Mesothelial cell of epicardium (in vitro differentiated cells): ENCODE results near the gene STARD13. TPM values are rescaled to one million over a fixed set of nuclear protein-coding genes. Genes with fewer than 3 reads are reported as not detected.

Experiments used
- DNase-seq, 2 experiments: peaks; one replicate each; pipeline ENCODE4 v3.0.0; 2021; ENCODE audit warnings: low spot score in 2 of 2; ENCODE audit not compliant: unreplicated experiment in 2 of 2
- H3K27ac Mint-ChIP-seq: 2 replicates; pipeline ENCODE4 v1.8.0; 2021; ENCODE audit warnings: mixed read lengths
- H3K27me3 Mint-ChIP-seq: 2 replicates; pipeline ENCODE4 v1.8.0; 2021; ENCODE audit warnings: low read depth, mixed read lengths
- H3K36me3 Mint-ChIP-seq: 2 replicates; pipeline ENCODE4 v1.8.0; 2021; ENCODE audit warnings: mixed read lengths
- H3K4me1 Mint-ChIP-seq: 2 replicates; pipeline ENCODE4 v1.8.0; 2021; ENCODE audit warnings: mixed read lengths
- H3K4me3 Mint-ChIP-seq: 2 replicates; pipeline ENCODE4 v1.8.0; 2021; ENCODE audit warnings: mild to moderate bottlenecking, moderate library complexity, mixed read lengths
- H3K9me3 Mint-ChIP-seq: 2 replicates; pipeline ENCODE4 v1.8.0; 2021; ENCODE audit warnings: mixed read lengths
- total RNA-seq: library from RNA; stranded (reverse); gene quantifications from 3 replicates; pipeline ENCODE4 v1.2.1, GENCODE V29; 2021
- TF ChIP-seq, protein P1 (sequence below): fragments of 200-600 bp; sonication (generic); IDR thresholded peaks from one replicate; pipeline ENCODE4 v1.5.0; 2021; ENCODE audit warnings: antibody characterized with exemption; ENCODE audit not compliant: unreplicated experiment

STARD13 gene
- total RNA-seq, 1 donor from 2014 or later = 23.0 TPM

DNA sequence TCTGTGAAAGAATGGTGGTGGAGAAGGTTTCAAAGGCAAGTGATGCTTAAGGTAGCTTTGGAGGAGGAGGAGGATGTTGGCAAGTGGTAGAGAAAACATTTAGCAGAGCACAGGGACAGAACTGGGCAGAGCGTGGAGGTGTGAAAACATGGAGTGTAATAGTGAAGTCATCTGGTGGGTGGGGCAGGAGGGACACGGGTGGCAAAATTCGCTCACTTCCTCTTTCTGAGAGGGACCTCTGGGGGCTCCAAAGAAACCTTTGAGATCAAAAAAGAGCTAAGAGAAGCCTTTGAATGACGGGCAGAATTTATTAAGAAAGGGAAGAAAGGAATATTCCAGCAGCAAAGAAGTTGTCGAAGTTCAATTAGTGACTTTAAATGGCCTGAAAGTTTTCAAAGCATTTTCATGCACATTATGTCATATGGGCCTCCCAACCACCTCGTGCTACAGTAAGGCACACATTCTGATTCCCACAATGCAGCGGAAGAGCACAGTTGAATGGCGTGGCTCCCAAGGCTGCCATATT, 82.8 kb downstream of the STARD13 start:
- no peak for DNase-seq
- H3K36me3 Mint-ChIP-seq = no peaks in the 10 kb centered on the region
- H3K9me3 Mint-ChIP-seq = no peaks in the 10 kb centered on the region
- TF ChIP-seq, protein P1, sequence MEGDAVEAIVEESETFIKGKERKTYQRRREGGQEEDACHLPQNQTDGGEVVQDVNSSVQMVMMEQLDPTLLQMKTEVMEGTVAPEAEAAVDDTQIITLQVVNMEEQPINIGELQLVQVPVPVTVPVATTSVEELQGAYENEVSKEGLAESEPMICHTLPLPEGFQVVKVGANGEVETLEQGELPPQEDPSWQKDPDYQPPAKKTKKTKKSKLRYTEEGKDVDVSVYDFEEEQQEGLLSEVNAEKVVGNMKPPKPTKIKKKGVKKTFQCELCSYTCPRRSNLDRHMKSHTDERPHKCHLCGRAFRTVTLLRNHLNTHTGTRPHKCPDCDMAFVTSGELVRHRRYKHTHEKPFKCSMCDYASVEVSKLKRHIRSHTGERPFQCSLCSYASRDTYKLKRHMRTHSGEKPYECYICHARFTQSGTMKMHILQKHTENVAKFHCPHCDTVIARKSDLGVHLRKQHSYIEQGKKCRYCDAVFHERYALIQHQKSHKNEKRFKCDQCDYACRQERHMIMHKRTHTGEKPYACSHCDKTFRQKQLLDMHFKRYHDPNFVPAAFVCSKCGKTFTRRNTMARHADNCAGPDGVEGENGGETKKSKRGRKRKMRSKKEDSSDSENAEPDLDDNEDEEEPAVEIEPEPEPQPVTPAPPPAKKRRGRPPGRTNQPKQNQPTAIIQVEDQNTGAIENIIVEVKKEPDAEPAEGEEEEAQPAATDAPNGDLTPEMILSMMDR = no peak
- H3K27ac Mint-ChIP-seq = no peak overlapping the region
- no peaks in the 10 kb centered on the region for H3K27me3 Mint-ChIP-seq
- H3K4me1 Mint-ChIP-seq = peaks cover 33% of the 10 kb centered on the region
- H3K4me3 Mint-ChIP-seq = no peak overlapping the region

DNA sequence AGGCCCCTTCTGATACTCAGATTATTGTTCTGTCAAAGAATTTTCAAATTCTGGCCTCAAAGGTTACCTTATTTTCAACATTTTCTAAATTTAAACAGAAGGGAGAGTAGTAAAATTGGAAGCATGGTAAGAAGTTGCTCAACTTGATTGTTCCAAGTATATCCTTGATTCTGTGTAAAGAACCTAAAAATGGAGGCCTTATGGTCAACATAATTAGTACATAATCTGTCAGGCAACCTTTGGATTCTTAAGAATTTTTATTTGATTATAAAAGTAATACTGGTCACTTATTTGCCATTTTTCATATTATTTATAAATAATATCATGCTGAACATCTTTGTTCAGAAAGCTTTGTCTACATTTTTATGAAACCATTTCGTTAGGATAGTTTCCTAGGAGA, 83.9 kb downstream of the STARD13 start:
- H3K4me3 Mint-ChIP-seq = no peak overlapping the region
- no peak for DNase-seq
- no peaks in the 10 kb centered on the region for H3K9me3 Mint-ChIP-seq
- no peak overlapping the region for H3K27ac Mint-ChIP-seq
- no peaks in the 10 kb centered on the region for H3K36me3 Mint-ChIP-seq
- no peaks in the 10 kb centered on the region for H3K27me3 Mint-ChIP-seq
- H3K4me1 Mint-ChIP-seq = peaks cover 28% of the 10 kb centered on the region
- TF ChIP-seq, protein P1 = no peak

DNA sequence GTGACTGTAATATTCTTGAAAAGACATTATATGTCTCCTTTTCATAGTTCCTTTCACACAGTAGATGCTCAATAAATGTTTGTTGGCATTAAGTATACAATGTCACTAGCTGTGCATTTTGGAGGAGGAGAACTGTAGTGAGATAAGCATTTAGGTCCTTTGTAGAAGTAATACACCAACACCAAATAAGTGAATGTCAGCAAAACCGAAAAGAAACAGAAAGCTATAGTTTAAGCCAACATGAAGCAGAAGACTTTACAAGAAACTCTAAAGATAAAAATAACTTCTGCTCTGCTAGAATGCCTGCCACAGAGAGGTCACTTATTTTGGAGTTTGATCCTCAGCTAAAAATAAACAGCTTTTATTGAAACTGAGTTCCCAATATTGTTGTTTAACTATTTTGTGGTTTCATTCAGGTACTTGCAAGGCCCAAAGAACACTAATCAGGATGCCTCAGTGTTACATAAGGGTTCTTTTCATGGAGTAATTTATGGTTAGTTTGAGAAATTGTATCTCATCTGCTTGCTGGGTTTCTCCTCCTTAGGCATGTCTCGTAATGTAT, 86.2 kb downstream of the STARD13 start:
- Mint-ChIP-seq H3K9me3 (no peaks in the 10 kb centered on the region), H3K4me3 (no peak overlapping the region), H3K27me3 (no peaks in the 10 kb centered on the region), H3K4me1 (peaks cover 26% of the 10 kb centered on the region), H3K27ac (no peak overlapping the region), H3K36me3 (no peaks in the 10 kb centered on the region)
- DNase-seq = no peak
- TF ChIP-seq, protein P1 = no peak

DNA sequence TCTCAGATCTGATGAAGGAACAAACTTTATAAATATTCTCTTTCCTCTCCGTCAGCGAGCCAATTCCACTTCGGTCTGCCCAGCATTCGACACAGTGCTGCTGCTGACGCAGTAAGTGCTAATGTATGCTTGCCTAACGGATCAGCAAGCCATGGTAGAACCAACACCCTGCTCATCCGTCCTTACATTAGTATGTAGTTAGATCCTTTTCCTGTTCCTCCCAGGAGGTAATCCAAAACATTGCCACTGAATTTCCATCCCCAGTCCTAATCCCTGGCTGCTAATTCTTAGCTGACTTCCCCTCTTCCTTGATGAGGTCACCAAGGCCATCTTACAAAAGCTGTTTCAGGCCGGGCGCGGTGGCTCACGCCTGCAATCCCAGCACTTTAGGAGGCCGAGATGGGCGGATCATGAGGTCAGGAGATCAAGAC, 88.0 kb downstream of the STARD13 start:
- no peak overlapping the region for H3K4me3 Mint-ChIP-seq
- H3K4me1 Mint-ChIP-seq = peaks cover 32% of the 10 kb centered on the region
- H3K9me3 Mint-ChIP-seq = no peaks in the 10 kb centered on the region
- TF ChIP-seq, protein P1 = no peak
- H3K36me3 Mint-ChIP-seq = no peaks in the 10 kb centered on the region
- H3K27ac Mint-ChIP-seq = no peak overlapping the region
- DNase-seq = no peak
- no peaks in the 10 kb centered on the region for H3K27me3 Mint-ChIP-seq

DNA sequence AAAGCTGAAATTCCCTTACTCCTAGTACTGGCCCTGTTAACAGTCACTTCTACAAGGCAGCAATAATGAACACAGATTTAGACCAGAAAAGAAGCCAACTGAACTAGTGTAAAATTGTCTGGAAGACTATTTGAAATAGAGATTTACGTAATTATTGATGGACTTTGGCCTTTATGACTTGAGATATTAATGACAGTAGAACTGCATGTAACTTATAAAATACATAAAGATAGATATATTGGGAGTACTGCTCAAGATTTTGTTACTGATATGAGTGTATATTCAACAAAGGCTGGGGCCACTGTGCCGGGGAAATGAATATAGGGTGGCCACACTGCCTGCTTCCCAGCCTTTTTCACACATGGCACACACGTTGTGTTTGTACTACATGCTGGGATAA, 88.8 kb downstream of the STARD13 start:
- TF ChIP-seq, protein P1 = no peak
- no peaks in the 10 kb centered on the region for H3K27me3 Mint-ChIP-seq
- H3K27ac Mint-ChIP-seq = no peak overlapping the region
- H3K9me3 Mint-ChIP-seq = no peaks in the 10 kb centered on the region
- H3K36me3 Mint-ChIP-seq = no peaks in the 10 kb centered on the region
- H3K4me3 Mint-ChIP-seq = no peak overlapping the region
- peaks cover 37% of the 10 kb centered on the region for H3K4me1 Mint-ChIP-seq
- DNase-seq = no peak
